Left ventricle myocardium superior (tissue), 1 donor: ENCODE measurements around the gene IMP3. TPM values are rescaled to one million over a fixed set of nuclear protein-coding genes. Genes with fewer than 3 reads are reported as not detected.

ENCODE experiments used
- ATAC-seq: fragments of 200-7000 bp; cut with Tn5 transposase; one replicate; pipeline ENCODE4 v1.9.1; 2020; ENCODE audit warnings: mild to moderate bottlenecking, moderate library complexity
- DNase-seq: peaks from one replicate; pipeline ENCODE4 v3.0.0-alpha.2; 2020
- intact Hi-C: fragments of 100-400 bp; cut with micrococcal nuclease; formaldehyde crosslinking; loops from one replicate; pipeline ENCODE4 v1.11.0; 2022
- total RNA-seq: library from RNA; stranded (reverse); fragmentation: NEBNext Ultra II Directional; extraction: Animal tissue kit (Norgen Biotek cat#: 25700); gene quantifications from one replicate; pipeline ENCODE4 v1.2.1, GENCODE V29; 2021
- donor health status: DM: no; HTN: yes; CAD: no; lungs with severe emphysema.

Gene IMP3
- total RNA-seq, 1 donor from 2014 or later, result 45.3 TPM

DNA sequence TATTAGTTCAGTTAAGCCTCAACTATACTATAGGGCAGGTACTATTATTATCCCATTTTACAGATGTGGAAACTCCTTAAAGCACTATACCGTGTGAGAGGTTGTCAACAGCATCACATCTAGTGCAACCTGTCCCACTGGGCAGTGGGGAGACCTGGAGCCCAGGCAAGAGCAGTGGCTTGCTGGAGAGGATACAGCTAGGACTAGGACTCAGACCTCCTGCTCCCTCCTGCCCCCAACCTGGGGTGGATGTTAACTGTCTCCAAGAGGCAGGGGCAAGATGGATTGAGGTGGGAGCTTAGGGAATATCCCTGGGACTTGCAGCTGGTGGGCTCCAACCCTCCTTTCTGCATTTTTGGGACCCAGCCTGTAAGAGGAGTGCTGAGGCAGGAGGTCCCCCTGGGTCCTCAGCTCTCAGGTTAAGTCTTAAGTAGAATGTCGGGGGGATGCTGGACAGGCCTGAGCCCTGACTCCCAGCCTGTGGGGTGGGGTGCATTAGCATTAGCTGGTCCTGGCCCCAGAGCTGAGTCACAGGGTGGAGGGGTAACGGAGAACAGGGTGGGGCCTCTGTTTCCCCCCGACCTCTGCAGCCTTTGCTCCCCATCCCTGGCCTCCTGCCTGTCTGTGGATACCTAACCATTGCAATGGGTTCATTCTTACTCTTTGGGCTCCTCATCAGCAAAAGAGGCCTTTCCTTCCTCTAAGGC lies 14.3 kb upstream of the IMP3 start:
- ATAC-seq (no peak), DNase-seq (no peak)
- intact Hi-C loops, result no loop called here

GRCh38 chr15:75653347-75653913 lies 13.4 kb upstream of the IMP3 start:
- intact Hi-C loops, result no loop called here
- peak; percentile 15 for DNase-seq
- no peak for ATAC-seq

GRCh38 chr15:75651810-75652543 lies 12.0 kb upstream of the IMP3 start:
- DNase-seq (no peak), ATAC-seq (no peak)
- intact Hi-C loops, result no loop called here

DNA sequence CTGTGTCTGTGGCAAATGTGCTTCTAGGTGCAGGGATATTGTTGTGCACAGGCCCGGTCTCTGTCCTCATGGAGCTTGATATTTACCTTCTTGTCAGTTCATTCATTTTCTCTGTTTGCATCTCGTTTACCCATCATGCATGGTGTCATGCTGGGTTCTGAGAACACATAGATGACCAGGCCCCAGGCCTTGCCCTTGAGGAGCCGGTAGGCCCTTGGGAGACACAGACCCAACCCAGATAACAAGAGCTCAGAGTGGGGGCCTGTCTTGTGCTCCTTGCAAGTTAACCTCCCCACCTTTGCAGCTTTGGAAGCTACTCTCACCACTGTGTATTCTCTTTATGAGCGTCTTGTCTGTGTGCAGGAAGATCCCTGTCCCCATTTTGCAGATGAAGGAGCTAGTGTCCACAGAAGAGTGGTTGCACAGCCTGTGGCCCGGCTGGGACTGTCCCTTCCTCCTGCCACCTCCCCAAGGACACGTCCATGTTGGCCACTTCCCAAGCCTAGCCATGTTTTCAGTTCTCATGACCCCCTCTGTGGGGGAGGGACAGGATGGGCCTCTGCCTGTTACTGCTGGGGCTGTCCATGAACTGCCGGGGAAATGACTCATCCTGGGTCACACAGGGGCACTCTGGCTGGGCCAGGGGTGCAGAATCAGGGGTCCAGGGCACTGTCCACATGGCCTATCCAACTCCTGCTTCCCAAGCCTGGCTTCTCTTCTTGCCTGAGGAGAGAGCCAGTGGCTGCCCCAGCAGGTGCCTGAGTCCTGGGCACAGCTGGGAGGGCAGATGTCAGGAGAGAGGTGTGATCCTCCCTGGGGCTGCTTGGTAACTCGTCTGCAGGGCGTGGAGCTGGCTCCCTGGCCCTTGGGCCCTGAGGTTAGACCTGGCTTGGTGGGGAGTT lies 11.1 kb upstream of the IMP3 start:
- DNase-seq (peak; percentile 72), ATAC-seq (peak; percentile 8)
- intact Hi-C loops, result no loop called here

GRCh38 chr15:75649848-75650247 lies 9.8 kb upstream of the IMP3 start:
- intact Hi-C loops, result no loop called here
- DNase-seq, result no peak
- ATAC-seq, result no peak

DNA sequence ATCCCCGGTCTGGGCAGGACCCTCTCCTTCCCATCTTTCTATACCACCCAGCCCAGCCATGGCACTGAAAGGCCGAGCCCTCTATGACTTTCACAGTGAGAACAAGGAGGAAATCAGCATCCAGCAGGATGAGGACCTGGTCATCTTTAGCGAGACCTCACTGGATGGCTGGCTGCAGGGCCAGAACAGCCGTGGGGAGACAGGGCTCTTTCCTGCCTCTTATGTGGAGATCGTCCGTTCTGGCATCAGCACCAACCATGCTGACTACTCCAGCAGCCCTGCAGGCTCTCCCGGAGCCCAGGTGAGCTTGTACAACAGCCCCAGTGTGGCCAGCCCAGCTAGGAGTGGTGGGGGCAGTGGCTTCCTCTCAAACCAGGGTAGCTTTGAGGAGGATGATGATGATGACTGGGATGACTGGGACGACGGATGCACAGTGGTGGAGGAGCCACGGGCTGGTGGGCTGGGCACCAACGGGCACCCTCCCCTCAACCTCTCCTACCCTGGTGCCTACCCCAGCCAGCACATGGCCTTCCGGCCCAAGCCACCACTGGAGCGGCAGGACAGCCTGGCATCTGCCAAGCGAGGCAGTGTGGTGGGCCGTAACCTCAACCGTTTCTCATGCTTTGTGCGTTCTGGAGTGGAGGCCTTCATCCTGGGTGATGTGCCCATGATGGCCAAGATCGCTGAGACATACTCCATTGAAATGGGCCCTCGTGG lies 9.2 kb upstream of the IMP3 start:
- intact Hi-C loops, result no loop called here
- DNase-seq (no peak), ATAC-seq (no peak)

DNA sequence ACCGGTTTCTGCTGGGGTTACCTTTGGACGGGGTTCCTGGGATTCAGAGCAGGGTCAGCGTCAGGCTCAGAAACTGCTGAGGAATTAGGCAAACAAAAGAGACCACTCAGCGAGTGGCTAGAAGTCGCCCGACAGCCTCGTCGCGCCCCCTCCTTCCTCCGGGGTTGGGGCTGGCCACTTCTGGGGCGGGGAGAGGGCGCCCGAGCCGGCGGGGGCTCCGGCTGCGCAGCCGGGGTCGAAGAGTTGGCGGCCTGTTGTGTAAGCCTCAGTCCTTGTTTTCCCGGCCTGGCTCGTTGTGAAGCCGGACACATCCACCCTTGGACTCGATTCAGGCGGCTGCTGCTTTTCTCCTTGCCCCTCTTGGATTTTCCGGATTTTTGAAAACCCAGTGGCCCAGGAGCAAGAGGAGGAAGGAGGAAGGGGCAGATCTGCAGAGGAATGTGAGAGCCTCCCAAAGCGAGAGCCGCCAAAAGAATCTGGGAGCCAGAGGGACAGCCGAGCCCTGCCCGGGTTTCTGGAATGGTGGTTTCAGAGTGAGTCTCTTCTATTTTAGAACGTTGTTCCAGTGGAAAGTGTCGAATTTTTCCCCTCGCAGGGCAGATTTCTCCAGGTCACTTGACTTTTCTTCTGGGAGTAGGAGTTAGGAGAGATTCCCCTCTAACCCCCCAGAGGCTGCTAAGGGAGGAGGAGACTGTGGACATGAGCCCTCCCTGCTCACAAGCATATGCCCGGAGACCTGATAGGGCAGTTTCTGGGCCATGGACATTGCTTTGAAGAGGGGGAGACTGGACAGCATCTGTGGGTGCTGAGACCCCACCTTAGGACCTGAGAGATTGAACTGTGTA lies 8.4 kb upstream of the IMP3 start:
- peak; percentile 58 for DNase-seq
- intact Hi-C loops, result no loop called here
- peak; percentile 47 for ATAC-seq

DNA sequence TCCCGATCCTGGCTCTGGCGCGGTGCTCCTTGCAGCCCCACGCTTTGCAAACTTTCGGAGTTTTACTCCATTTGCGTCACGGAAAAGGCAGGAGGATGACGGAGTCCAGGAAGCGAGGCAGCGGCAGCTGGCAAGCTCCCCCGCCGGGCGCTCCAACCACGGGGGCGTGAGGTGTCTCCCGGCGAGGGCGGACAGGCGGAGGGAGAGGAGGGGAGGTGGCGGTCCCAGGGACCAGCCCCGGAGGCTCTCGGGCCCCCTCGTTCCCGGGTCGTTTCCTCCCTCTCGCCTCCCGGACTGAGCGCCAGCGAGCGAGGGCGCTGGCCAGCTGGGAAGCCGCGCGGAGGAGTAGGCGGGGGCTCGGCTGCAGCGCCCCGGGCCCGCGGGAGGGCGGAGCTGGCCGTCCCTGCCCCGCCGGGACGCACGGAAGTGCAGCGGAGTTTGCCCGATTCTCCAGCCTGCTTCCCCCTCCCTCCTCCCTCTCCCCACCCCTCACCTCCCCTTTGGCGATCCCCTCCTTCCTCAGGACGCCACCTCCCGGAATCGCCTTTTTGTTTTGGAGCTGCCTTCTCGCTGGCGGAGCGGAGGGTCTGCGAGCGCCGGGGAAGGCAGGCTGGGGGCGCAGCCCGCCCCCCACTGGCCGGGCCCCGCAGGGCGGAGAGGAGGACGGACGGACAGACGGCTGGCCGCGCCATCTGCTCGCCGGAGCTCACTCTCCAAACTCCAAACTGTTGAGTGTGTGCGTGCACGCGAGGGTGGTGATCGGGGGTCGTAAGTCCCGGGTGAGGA lies 7.5 kb upstream of the IMP3 start, which contains the start of gene SNX33:
SNX33 (plus strand) TSS at position 543 of the 786 bp plus-strand sequence. CDS start 1,191 bp downstream, outside the sequence.
- DNase-seq, result peak; percentile 90
- intact Hi-C loops, result no loop called here
- peak; percentile 89 for ATAC-seq

DNA sequence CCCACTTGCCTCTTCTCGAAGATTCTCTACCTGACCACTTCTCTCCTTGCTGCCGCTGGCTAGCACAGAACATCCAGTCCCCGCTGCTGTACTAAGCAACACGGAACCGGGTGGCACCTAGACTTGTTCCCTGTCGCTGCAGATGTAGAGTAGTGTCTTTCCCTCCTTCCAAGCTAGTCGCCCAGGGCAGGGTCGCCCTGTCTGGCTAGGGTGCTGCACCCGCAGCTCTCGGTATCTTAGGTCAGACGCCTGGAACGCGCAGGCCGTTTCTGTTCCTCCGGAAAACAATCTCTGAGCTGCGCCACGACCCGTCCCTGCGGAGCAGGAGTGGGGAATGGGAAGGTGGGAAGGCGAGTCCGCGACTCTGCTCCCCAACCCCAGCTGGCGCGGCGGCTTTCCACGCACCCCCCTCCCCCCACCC lies 6.9 kb upstream of the IMP3 start:
- peak; percentile 71 for DNase-seq
- intact Hi-C loops, result no loop called here
- peak; percentile 30 for ATAC-seq

DNA sequence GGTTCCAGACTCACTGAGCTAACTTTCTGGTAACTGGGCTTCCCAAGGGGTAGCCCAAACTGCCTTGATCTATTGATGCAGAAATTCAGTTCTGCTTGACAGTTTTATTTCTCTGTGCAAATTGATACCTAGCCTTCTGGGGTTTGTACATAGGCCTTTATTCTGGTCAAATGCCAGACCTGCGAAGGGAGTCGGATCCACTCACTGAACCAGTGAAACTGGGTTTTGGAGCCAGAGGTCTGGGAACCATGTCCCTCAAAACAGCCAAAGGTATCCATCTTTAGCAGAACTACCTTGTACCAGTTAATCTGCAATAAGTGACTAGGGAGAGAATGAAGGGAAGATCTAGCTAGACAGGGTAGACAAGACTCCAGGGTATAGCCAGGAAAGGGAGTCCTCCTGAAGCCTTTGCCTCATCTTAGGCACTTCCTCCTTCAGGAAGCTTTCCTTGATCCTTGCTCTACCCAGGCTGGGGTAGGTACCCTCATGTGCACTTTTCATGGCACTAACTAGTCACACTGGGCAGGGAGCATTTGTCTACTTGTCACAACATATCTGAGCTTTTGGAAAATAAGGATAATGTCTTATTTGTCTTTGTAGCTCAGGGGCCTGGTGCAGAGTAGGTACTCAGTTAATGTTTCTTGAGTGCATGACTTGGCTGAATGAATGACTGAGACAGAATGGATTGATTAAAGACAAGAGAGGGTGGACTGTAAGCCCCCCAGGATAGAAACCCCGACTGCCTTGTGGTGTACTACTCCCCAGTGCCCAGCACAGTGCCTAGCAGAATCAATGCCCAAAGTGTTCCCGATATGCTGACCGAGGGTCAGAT lies 6.3 kb upstream of the IMP3 start:
- intact Hi-C loops, result no loop called here
- no peak for ATAC-seq

GRCh38 chr15:75644376-75644775 lies 4.4 kb upstream of the IMP3 start:
- ATAC-seq, result no peak
- DNase-seq, result no peak
- intact Hi-C loops, result no loop called here

More for the DNA sequence above, 6.3 kb upstream of the IMP3 start:
- DNase-seq, result no peak

GRCh38 chr15:75641603-75642002 lies 1.6 kb upstream of the IMP3 start:
- DNase-seq (no peak), ATAC-seq (no peak)
- intact Hi-C loops, result no loop called here

GRCh38 chr15:75641179-75641503 lies 1.1 kb upstream of the IMP3 start:
- ATAC-seq (no peak), DNase-seq (peak; percentile 16)
- intact Hi-C loops, result no loop called here

GRCh38 chr15:75640483-75641178 lies 607 bp upstream of the IMP3 start:
- no peak for DNase-seq
- intact Hi-C loops, result no loop called here

DNA sequence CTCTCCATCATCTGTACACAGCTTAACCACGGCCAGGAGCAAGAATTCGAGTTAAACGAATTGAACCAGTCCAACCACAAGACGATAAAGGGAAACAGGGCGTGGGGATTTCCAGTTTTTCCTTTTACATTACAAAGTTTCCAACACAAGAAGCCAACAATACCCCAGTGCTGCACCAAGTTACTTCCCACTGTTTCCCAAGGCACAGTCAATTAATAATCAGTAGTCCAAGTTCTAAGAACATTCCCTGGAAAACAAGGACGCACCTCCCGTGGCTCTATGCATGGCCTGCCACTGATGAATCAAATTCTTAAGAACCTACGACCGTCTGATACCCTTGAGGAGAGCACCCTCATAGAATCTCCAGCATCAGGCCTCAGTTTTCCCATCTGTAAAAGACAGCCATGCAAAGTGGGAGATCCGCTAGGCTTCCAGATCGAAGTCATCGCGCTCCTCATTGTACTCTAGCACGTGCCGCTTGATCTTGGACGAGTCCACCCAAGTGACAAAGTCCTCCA lies 774 bp downstream of the IMP3 start:
- DNase-seq (no peak), ATAC-seq (no peak)
- intact Hi-C loops, result no loop called here

More at GRCh38 chr15:75640483-75641178, 607 bp upstream of the IMP3 start:
- peak; percentile 38 for ATAC-seq
